CD4-positive, alpha-beta T cell treated with Interleukin-4 for 4 hours (primary cell): ENCODE results near the gene GNB2.

Source experiments
- DNase-seq: peaks from one replicate; pipeline ENCODE4 v3.0.0-alpha.2; 2020

Gene GNB2

GRCh38 chr7:100682228-100682741, 8.7 kb downstream of the GNB2 start:
- DNase-seq, result peak; percentile 31

GRCh38 chr7:100682991-100683658, 9.6 kb downstream of the GNB2 start:
- DNase-seq, result no peak

GRCh38 chr7:100683659-100684533, 10.4 kb downstream of the GNB2 start:
- no peak for DNase-seq

GRCh38 chr7:100684534-100685042, 11.0 kb downstream of the GNB2 start:
- no peak for DNase-seq

GRCh38 chr7:100685049-100685605, 11.6 kb downstream of the GNB2 start:
- no peak for DNase-seq

- no peak for DNase-seq
Measured at GRCh38 chr7:100685631-100686145, 12.1 kb downstream of the GNB2 start.

- no peak for DNase-seq
Measured at GRCh38 chr7:100686201-100686821, 12.8 kb downstream of the GNB2 start.

- no peak for DNase-seq
Measured at GRCh38 chr7:100686822-100687211, 13.3 kb downstream of the GNB2 start.

GRCh38 chr7:100687261-100687660, 13.7 kb downstream of the GNB2 start:
- DNase-seq, result no peak

GRCh38 chr7:100687751-100688300, 14.3 kb downstream of the GNB2 start:
- DNase-seq, result no peak

GRCh38 chr7:100688326-100688860, 14.9 kb downstream of the GNB2 start:
- no peak for DNase-seq

GRCh38 chr7:100689230-100690135, 15.9 kb downstream of the GNB2 start:
- no peak for DNase-seq

GRCh38 chr7:100691676-100692577, 18.4 kb downstream of the GNB2 start:
- peak; percentile 77 for DNase-seq

- no peak for DNase-seq
Measured at GRCh38 chr7:100692578-100692961, 19.0 kb downstream of the GNB2 start.

GRCh38 chr7:100693312-100694097, 20.0 kb downstream of the GNB2 start:
- no peak for DNase-seq

- DNase-seq, result peak; percentile 54
Measured at GRCh38 chr7:100694098-100694745, 20.7 kb downstream of the GNB2 start, which contains the start of gene GIGYF1. TSS of gene GIGYF1 (minus strand) at chr7:100694250. CDS start at chr7:100688238, 6,012 bp downstream.

GRCh38 chr7:100696123-100696521, 22.6 kb downstream of the GNB2 start:
- no peak for DNase-seq

GRCh38 chr7:100699018-100699417, 25.5 kb downstream of the GNB2 start:
- DNase-seq, result no peak
